A549 (cell line): ENCODE data around the gene IST1. TPM values are rescaled to one million over a fixed set of nuclear protein-coding genes. Genes with fewer than 3 reads are reported as not detected.

ENCODE experiments used
- ATAC-seq, 2 experiments: fragments of 200-7000 bp in 1 of 2; fragments of >200 bp in 1 of 2; cut with Nextera tagmentation in 1 of 2; cut with Tn5 transposase in 1 of 2; 3 replicates each; pipeline versions ENCODE4 v1.8.0 to v1.9.1; 2018 to 2020; ENCODE audit warnings: mild to moderate bottlenecking in 1 of 2, moderate library complexity in 1 of 2
- CTCF ChIA-PET: fragments of 300-600 bp; sonication (Branson Sonifier 250); formaldehyde crosslinking; extraction: SDS; loops from one replicate; lab custom pipeline; 2021; ENCODE audit warnings: antibody characterized with exemption, inconsistent platforms; lab: Yijun Ruan, JAX
- POLR2A ChIA-PET: fragments of 350-600 bp; formaldehyde crosslinking; extraction: SDS; loops from one replicate; lab custom pipeline; 2021; ENCODE audit warnings: antibody characterized with exemption, inconsistent platforms; lab: Yijun Ruan, JAX
- DNase-seq, 2 experiments: peaks; one replicate each; pipeline versions ENCODE4 v3.0.0 to v3.0.0-alpha.2; 2011 to 2016; ENCODE audit warnings: low read depth in 1 of 2, low spot score in 1 of 2
- FAIRE-seq: peaks from 2 replicates; lab custom pipeline; 2011; peaks lifted over from hg19 to GRCh38; lab: Jason Lieb, UNC
- H3K27ac ChIP-seq, 2 experiments: fragments of >200 bp; sonication (Bioruptor Twin); formaldehyde crosslinking; 3 replicates each; pipeline ENCODE4 v1.5.1; 2016 to 2017
- H3K4me1 ChIP-seq: fragments of >200 bp; sonication (Bioruptor Twin); formaldehyde crosslinking; 3 replicates; pipeline ENCODE4 v1.6.1; 2016
- H3K4me2 ChIP-seq: fragments of >200 bp; sonication (Bioruptor Twin); formaldehyde crosslinking; 3 replicates; pipeline ENCODE4 v1.6.1; 2016
- H3K4me3 ChIP-seq: fragments of >200 bp; sonication (Bioruptor Twin); formaldehyde crosslinking; 3 replicates; pipeline ENCODE4 v1.5.1; 2016
- H3K9me3 ChIP-seq: fragments of >200 bp; sonication (Bioruptor Twin); formaldehyde crosslinking; 3 replicates; pipeline ENCODE4 v1.6.1; 2016
- CBX8 ChIP-seq: fragments of 200-600 bp; sonication (generic); IDR thresholded peaks from 2 replicates; pipeline ENCODE4 v1.6.1; 2016
- E2F6 ChIP-seq: IDR thresholded peaks from 2 replicates; pipeline ENCODE4 v1.6.1; 2012; ENCODE audit warnings: low read depth, borderline replicate concordance
- EHMT2 ChIP-seq: fragments of 200-600 bp; sonication (generic); IDR thresholded peaks from 2 replicates; pipeline ENCODE4 v1.6.1; 2016; ENCODE audit warnings: antibody characterized with exemption, low read depth, mild to moderate bottlenecking, moderate library complexity
- HEYL ChIP-seq: fragments of 250-450 bp; sonication (Bioruptor Pico); IDR thresholded peaks from 2 replicates; pipeline ENCODE4 v1.8.0; 2021; ENCODE audit warnings: mild to moderate bottlenecking, moderate library complexity
- HMGXB4 ChIP-seq: fragments of 250-450 bp; sonication (Bioruptor Pico); IDR thresholded peaks from 2 replicates; pipeline ENCODE4 v1.5.0; 2021; ENCODE audit warnings: mild to moderate bottlenecking, moderate library complexity, borderline replicate concordance
- HOXB13 ChIP-seq: fragments of 250-450 bp; sonication (Bioruptor Pico); IDR thresholded peaks from 2 replicates; pipeline ENCODE4 v1.5.0; 2020; ENCODE audit warnings: low read depth, mild to moderate bottlenecking, moderate library complexity
- HOXB5 ChIP-seq: fragments of 250-450 bp; sonication (Bioruptor Pico); IDR thresholded peaks from 2 replicates; pipeline ENCODE4 v1.5.0; 2020; ENCODE audit warnings: mild to moderate bottlenecking, moderate library complexity
- KDM1A ChIP-seq: fragments of 200-600 bp; sonication (generic); IDR thresholded peaks from 2 replicates; pipeline ENCODE4 v1.6.1; 2016; ENCODE audit warnings: low read depth, mild to moderate bottlenecking
- MAFK ChIP-seq: fragments of 450-650 bp; IDR thresholded peaks from 2 replicates; pipeline ENCODE4 v1.6.1; 2014; ENCODE audit not compliant: partially characterized antibody
- MYC ChIP-seq: IDR thresholded peaks from 2 replicates; pipeline ENCODE4 v1.6.1; 2012; ENCODE audit warnings: mild to moderate bottlenecking, inconsistent platforms, low read length, improper control_type of control experiment, borderline replicate concordance
- NPAS2 ChIP-seq: fragments of 250-450 bp; sonication (Bioruptor Pico); IDR thresholded peaks from 2 replicates; pipeline ENCODE4 v1.8.0; 2022; ENCODE audit warnings: mild to moderate bottlenecking, moderate library complexity, borderline replicate concordance
- PBX3 ChIP-seq: IDR thresholded peaks from 2 replicates; pipeline ENCODE4 v1.6.1; 2012
- RAD21 ChIP-seq, 2 experiments: fragments of >200 bp in 1 of 2; sonication (Bioruptor Twin) in 1 of 2; formaldehyde crosslinking in 1 of 2; IDR thresholded peaks in 1 of 2; conservative IDR thresholded peaks in 1 of 2; 2 replicates in 1 of 2; 3 replicates in 1 of 2; pipeline ENCODE4 v1.6.1; 2012 to 2018; ENCODE audit warnings: inconsistent platforms in 1 of 2
- RNF2 ChIP-seq: fragments of 200-600 bp; sonication (generic); IDR thresholded peaks from 2 replicates; pipeline ENCODE4 v1.6.1; 2016; ENCODE audit warnings: low read depth, mild to moderate bottlenecking, antibody characterized with exemption, moderate library complexity, borderline replicate concordance
- SMC3 ChIP-seq: fragments of >200 bp; sonication (Bioruptor Twin); formaldehyde crosslinking; IDR thresholded peaks from 3 replicates; pipeline ENCODE4 v1.6.1; 2018; ENCODE audit warnings: inconsistent platforms
- TFCP2L1 ChIP-seq: fragments of 250-450 bp; sonication (Bioruptor Pico); IDR thresholded peaks from 2 replicates; pipeline ENCODE4 v1.5.0; 2021; ENCODE audit warnings: mild to moderate bottlenecking
- TP53 ChIP-seq: fragments of 250-450 bp; sonication (Bioruptor Pico); IDR thresholded peaks from 2 replicates; pipeline ENCODE4 v1.5.0; 2021; ENCODE audit warnings: mild to moderate bottlenecking, moderate library complexity
- WGBS: methylation state at CpG from one replicate; pipeline ENCODE4 v1.1.6; 2017; ENCODE audit errors: missing lambda C conversion rate; 5-methylcytosine and 5-hydroxymethylcytosine counted together
- polyA plus RNA-seq, 4 experiments: library from polyadenylated mRNA; depleted of rRNA in 3 of 4; stranded (reverse); fragments of >200 nt; fragmentation: RNase III in 1 of 4; extraction: RNeasy Plus Mini Kit Qiagen cat#74134 plus additional on column Dnase treatment in 1 of 4; gene quantifications; 2 replicates in 3 of 4; 3 replicates in 1 of 4; pipeline ENCODE4 v1.2.3, GENCODE V29; 2011 to 2017

The IST1 gene
- polyA plus RNA-seq, 2 of the 4 experiments (the other 2 are of a cell fraction) = 178 to 290 TPM

- FAIRE-seq = no peak
- no peak for TF ChIP-seq TP53 (CRISPR knock-in tag)
- TF ChIP-seq RNF2 = no peak
- TF ChIP-seq MYC = no peak
- no peak for TF ChIP-seq TFCP2L1 (CRISPR knock-in tag)
- no peak for TF ChIP-seq HOXB5
- TF ChIP-seq MAFK = no peak
- H3K4me2 ChIP-seq = no peak overlapping the region
- no peaks in the 10 kb centered on the region for H3K9me3 ChIP-seq
- no peak overlapping the region for H3K27ac ChIP-seq
- ChIA-PET CTCF (interaction anchor here (0.6 to 1.6 kb wide), 4 partner anchors 13 to 106 kb away, joined by 3 to 5 read pairs (median 4); no protein-coding TSS in a partner anchor), POLR2A (no interaction called here)
- H3K4me3 ChIP-seq = no peak overlapping the region
- no peak for DNase-seq
- no peaks in the 10 kb centered on the region for H3K4me1 ChIP-seq
- WGBS = 74% methylated on average over 11 of the region's 11 CpGs
- ATAC-seq = peak in 1 of 2 experiments; percentile 9; a peak in 2 of 6 replicates
Observed at GRCh38 chr16:71933913-71934695, 38.8 kb downstream of the IST1 start.

GRCh38 chr16:71937868-71938510 lies 42.7 kb downstream of the IST1 start:
- ChIA-PET CTCF (interaction anchor here (1.0 to 1.8 kb wide), 3 partner anchors 9 to 45 kb away, joined by 3 to 4 read pairs (median 3); no protein-coding TSS in a partner anchor), POLR2A (no interaction called here)
- DNase-seq (no peak), ATAC-seq (peak; percentile 21 to 27; a peak in 4 of 6 replicates), FAIRE-seq (no peak)
- H3K27ac ChIP-seq = no peak overlapping the region
- no peak for TF ChIP-seq SMC3
- no peak for TF ChIP-seq NPAS2 (CRISPR knock-in tag)
- TF ChIP-seq TFCP2L1 (CRISPR knock-in tag) = no peak
- no peak for TF ChIP-seq RAD21 (conservative IDR thresholded peaks at IDR 0.05 in 1 of 2, IDR thresholded peaks at IDR 0.05 in 1 of 2)
- no peak for TF ChIP-seq EHMT2
- no peak for TF ChIP-seq KDM1A
- TF ChIP-seq HEYL (CRISPR knock-in tag) = no peak
- no peak for TF ChIP-seq HMGXB4 (CRISPR knock-in tag)
- H3K4me1 ChIP-seq = no peaks in the 10 kb centered on the region
- WGBS = 87% methylated on average over 8 of the region's 10 CpGs
- no peaks in the 10 kb centered on the region for H3K9me3 ChIP-seq
- no peak overlapping the region for H3K4me3 ChIP-seq
- H3K4me2 ChIP-seq = no peak overlapping the region

GRCh38 chr16:71943887-71944286 lies 48.6 kb downstream of the IST1 start:
- CTCF ChIA-PET = no interaction called here
- Histone ChIP-seq H3K4me1 (no peaks in the 10 kb centered on the region), H3K9me3 (no peaks in the 10 kb centered on the region), H3K27ac (no peak overlapping the region), H3K4me2 (no peak overlapping the region), H3K4me3 (no peak overlapping the region)
- no peak for DNase-seq
- TF ChIP-seq PBX3 (no peak), HOXB13 (CRISPR knock-in tag) (no peak), CBX8 (no peak), HEYL (CRISPR knock-in tag) (no peak), E2F6 (no peak)
- WGBS = 56% methylated on average over 2 of the region's 2 CpGs
- ATAC-seq = no peak
- POLR2A ChIA-PET = no interaction called here
- FAIRE-seq = no peak
